ENCODE data around the gene DCLK1. TPM values are rescaled to one million over a fixed set of nuclear protein-coding genes. Genes with fewer than 3 reads are reported as not detected.

Gene DCLK1
- total and polyA plus RNA-seq, 2 experiments from 2014 or later, result 0.16 to 2.9 TPM

DNA sequence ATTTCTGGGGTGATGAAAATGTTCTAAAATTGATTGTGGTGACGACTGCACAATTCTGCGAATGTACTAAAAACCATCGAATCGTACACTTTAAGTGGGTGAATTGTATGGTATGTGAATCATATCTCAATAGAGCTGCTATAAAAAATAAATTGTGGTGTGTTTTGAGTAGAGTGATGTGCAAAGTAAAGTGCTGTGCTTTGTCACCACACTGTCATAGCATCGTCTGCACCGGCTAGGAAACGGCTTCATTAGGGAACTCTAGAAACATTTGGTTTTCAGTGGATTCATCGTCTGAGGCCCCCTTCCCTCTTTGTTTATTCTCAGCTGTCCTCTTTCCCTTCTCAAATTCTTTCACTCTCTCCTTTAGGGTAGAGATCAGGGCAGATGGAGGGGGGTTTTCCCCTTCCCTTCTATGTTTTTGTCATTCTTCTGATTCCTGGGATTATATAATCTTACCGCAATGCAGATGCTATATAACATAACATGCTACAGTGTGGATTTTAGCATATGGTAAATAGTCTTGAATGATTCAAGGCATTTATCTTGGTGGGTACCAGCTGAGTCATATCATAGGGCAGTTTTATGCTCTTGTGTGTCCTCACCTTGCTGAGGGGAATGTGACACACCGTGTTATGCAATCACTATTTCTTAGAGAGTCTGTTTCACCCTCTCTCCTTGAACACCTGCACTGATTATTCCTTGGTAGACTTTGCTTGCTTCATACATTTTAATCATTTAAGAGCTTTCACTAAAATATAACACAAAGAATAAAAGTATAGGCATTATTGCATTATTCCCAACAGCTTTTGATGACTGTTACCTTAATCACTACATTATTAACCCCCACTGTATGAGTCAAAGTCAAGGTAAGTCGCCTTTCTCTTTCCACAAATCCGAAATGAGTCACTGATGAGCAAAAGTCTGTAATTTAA lies 239.4 kb downstream of the DCLK1 start:
- no peaks in the 10 kb centered on the region for H3K4me1 ChIP-seq (ENCODE audit: insufficient read depth)
- no peak overlapping the region for H3K4me2 ChIP-seq
- 59% methylated on average over 12 of the region's 12 CpGs for WGBS (ENCODE audit: low lambda C conversion rate, missing lambda C conversion rate)
- no peak overlapping the region for H2AFZ ChIP-seq
- H3K9me2 ChIP-seq (replicated peaks; ENCODE audit: insufficient read depth), result no peaks in the 10 kb centered on the region
- peak; percentile 40 for DNase-seq (ENCODE audit: low spot score)
- H3K4me3 ChIP-seq, result no peak overlapping the region
- H3K27ac ChIP-seq, result no peak overlapping the region
- no peaks in the 10 kb centered on the region for H4K20me1 ChIP-seq (ENCODE audit: insufficient read depth, poor library complexity, severe bottlenecking)
- H3K36me3 ChIP-seq (replicated peaks; ENCODE audit: insufficient read depth, low read depth), result no peaks in the 10 kb centered on the region
- H3K9me3 ChIP-seq (ENCODE audit: low read depth), result no peaks in the 10 kb centered on the region
- TF ChIP-seq, protein P1, sequence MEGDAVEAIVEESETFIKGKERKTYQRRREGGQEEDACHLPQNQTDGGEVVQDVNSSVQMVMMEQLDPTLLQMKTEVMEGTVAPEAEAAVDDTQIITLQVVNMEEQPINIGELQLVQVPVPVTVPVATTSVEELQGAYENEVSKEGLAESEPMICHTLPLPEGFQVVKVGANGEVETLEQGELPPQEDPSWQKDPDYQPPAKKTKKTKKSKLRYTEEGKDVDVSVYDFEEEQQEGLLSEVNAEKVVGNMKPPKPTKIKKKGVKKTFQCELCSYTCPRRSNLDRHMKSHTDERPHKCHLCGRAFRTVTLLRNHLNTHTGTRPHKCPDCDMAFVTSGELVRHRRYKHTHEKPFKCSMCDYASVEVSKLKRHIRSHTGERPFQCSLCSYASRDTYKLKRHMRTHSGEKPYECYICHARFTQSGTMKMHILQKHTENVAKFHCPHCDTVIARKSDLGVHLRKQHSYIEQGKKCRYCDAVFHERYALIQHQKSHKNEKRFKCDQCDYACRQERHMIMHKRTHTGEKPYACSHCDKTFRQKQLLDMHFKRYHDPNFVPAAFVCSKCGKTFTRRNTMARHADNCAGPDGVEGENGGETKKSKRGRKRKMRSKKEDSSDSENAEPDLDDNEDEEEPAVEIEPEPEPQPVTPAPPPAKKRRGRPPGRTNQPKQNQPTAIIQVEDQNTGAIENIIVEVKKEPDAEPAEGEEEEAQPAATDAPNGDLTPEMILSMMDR (IDR thresholded peaks at IDR 0.05; ENCODE audit: poor library complexity), result no peak
- TF ChIP-seq EZH2phosphoT487 (IDR thresholded peaks at IDR 0.05; ENCODE audit: low read depth, severe bottlenecking, unreplicated experiment) (no peak), EZH2 (IDR thresholded peaks at IDR 0.05; ENCODE audit: borderline replicate concordance) (no peak)
- no peaks in the 10 kb centered on the region for H3K27me3 ChIP-seq
- no peaks in the 10 kb centered on the region for H3K79me2 ChIP-seq

DNA sequence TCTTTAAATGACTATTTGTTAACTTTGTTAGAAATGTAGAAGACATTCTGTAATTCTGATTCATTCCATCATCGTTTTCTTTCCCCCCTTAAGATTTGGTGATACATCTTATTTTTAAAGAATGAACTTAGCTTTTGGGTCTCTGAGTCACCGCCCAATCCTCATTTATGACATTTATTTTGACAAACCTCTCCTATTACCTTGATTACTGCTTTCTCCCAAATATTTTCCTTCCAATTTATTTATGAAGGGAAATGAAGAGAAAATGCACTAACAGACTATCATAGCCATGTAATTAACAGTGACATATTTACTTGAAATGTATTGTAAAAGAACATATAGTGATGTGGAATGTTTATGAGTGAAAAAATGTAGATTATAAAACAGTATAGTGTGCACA lies 241.6 kb downstream of the DCLK1 start:
- H4K20me1 ChIP-seq (ENCODE audit: insufficient read depth, poor library complexity, severe bottlenecking), result no peaks in the 10 kb centered on the region
- no peaks in the 10 kb centered on the region for H3K4me1 ChIP-seq (ENCODE audit: insufficient read depth)
- no peaks in the 10 kb centered on the region for H3K36me3 ChIP-seq (replicated peaks; ENCODE audit: insufficient read depth, low read depth)
- DNase-seq (ENCODE audit: low spot score), result no peak
- H3K4me2 ChIP-seq, result no peak overlapping the region
- no peaks in the 10 kb centered on the region for H3K9me3 ChIP-seq (ENCODE audit: low read depth)
- WGBS (ENCODE audit: low lambda C conversion rate, missing lambda C conversion rate), result 81% methylated on average over 2 of the region's 2 CpGs
- no peak overlapping the region for H3K4me3 ChIP-seq
- H3K27me3 ChIP-seq, result no peaks in the 10 kb centered on the region
- no peaks in the 10 kb centered on the region for H3K9me2 ChIP-seq (replicated peaks; ENCODE audit: insufficient read depth)
- no peak overlapping the region for H2AFZ ChIP-seq
- TF ChIP-seq, protein P1 (IDR thresholded peaks at IDR 0.05; ENCODE audit: poor library complexity), result no peak
- TF ChIP-seq EZH2 (IDR thresholded peaks at IDR 0.05; ENCODE audit: borderline replicate concordance) (no peak), EZH2phosphoT487 (IDR thresholded peaks at IDR 0.05; ENCODE audit: low read depth, severe bottlenecking, unreplicated experiment) (no peak)
- no peaks in the 10 kb centered on the region for H3K79me2 ChIP-seq
- no peak overlapping the region for H3K27ac ChIP-seq

DNA sequence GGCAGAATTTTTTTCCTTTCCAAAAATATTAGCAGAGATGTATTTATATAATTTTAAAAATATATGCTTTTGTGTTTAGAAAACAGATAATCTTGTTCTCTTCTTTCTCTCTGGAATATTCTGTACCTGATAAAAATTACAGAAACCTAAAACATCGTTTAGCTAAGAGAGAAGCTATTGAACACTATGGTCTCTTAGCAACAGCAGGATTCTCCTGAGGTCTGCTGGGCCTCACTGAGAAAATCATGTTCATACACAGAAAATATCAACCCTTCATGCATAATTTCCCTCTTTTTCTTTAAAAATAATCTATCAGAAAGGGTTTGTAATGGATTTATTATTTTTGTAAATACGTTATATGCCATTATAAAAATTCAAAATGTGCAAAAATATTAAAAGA lies 242.2 kb downstream of the DCLK1 start:
- H3K9me2 ChIP-seq (replicated peaks; ENCODE audit: insufficient read depth), result no peaks in the 10 kb centered on the region
- H4K20me1 ChIP-seq (ENCODE audit: insufficient read depth, poor library complexity, severe bottlenecking), result no peaks in the 10 kb centered on the region
- TF ChIP-seq EZH2 (IDR thresholded peaks at IDR 0.05; ENCODE audit: borderline replicate concordance) (no peak), EZH2phosphoT487 (IDR thresholded peaks at IDR 0.05; ENCODE audit: low read depth, severe bottlenecking, unreplicated experiment) (no peak)
- TF ChIP-seq, protein P1 (IDR thresholded peaks at IDR 0.05; ENCODE audit: poor library complexity), result no peak
- H3K9me3 ChIP-seq (ENCODE audit: low read depth), result no peaks in the 10 kb centered on the region
- no peak overlapping the region for H3K4me3 ChIP-seq
- no peak overlapping the region for H3K4me2 ChIP-seq
- H2AFZ ChIP-seq, result no peak overlapping the region
- DNase-seq (ENCODE audit: low spot score), result no peak
- H3K79me2 ChIP-seq, result no peaks in the 10 kb centered on the region
- no peaks in the 10 kb centered on the region for H3K27me3 ChIP-seq
- 40% methylated on average over 2 of the region's 2 CpGs for WGBS (ENCODE audit: low lambda C conversion rate, missing lambda C conversion rate)
- H3K4me1 ChIP-seq (ENCODE audit: insufficient read depth), result no peaks in the 10 kb centered on the region
- no peaks in the 10 kb centered on the region for H3K36me3 ChIP-seq (replicated peaks; ENCODE audit: insufficient read depth, low read depth)
- H3K27ac ChIP-seq, result no peak overlapping the region

Measured in hepatocyte (in vitro differentiated cells).